Measurements from ENCODE around the gene DNAJC1. TPM values are rescaled to one million over a fixed set of nuclear protein-coding genes. Genes with fewer than 3 reads are reported as not detected.
"Not testable (repeated sequence)": the region's sequence is repeated elsewhere in the genome, so short reads cannot be mapped to it uniquely, and the experiment has no call there.

Gene DNAJC1
- total RNA-seq, 1 donor from 2014 or later: 66.8 TPM

GRCh38 chr10:21870849-21871248, 132.7 kb downstream of the DNAJC1 start:
- no peaks in the 10 kb centered on the region for H3K27me3 ChIP-seq (ENCODE audit: insufficient read depth, low read length)
- Mint-ChIP-seq H3K9me3 (ENCODE audit: unreplicated experiment) (peaks cover 12% of the 10 kb centered on the region), H3K36me3 (ENCODE audit: low read depth, unreplicated experiment) (peaks cover 40% of the 10 kb centered on the region), H3K4me1 (ENCODE audit: low read depth, unreplicated experiment) (no peaks in the 10 kb centered on the region), H3K4me3 (ENCODE audit: unreplicated experiment) (no peak overlapping the region), H3K27ac (ENCODE audit: unreplicated experiment) (no peak overlapping the region), H3K27me3 (ENCODE audit: low read depth, unreplicated experiment) (no peaks in the 10 kb centered on the region)
- FAIRE-seq (no peak), DNase-seq (ENCODE audit: low read depth) (no peak)
- no peaks in the 10 kb centered on the region for H3K4me1 ChIP-seq (ENCODE audit: insufficient read depth, low read length)
- H2AFZ ChIP-seq (ENCODE audit: low read depth, low read length): no peak overlapping the region
- no peak overlapping the region for H3K4me3 ChIP-seq (ENCODE audit: insufficient read depth, low read depth, low read length)
- TF ChIP-seq, protein P1, sequence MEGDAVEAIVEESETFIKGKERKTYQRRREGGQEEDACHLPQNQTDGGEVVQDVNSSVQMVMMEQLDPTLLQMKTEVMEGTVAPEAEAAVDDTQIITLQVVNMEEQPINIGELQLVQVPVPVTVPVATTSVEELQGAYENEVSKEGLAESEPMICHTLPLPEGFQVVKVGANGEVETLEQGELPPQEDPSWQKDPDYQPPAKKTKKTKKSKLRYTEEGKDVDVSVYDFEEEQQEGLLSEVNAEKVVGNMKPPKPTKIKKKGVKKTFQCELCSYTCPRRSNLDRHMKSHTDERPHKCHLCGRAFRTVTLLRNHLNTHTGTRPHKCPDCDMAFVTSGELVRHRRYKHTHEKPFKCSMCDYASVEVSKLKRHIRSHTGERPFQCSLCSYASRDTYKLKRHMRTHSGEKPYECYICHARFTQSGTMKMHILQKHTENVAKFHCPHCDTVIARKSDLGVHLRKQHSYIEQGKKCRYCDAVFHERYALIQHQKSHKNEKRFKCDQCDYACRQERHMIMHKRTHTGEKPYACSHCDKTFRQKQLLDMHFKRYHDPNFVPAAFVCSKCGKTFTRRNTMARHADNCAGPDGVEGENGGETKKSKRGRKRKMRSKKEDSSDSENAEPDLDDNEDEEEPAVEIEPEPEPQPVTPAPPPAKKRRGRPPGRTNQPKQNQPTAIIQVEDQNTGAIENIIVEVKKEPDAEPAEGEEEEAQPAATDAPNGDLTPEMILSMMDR (IDR thresholded peaks at IDR 0.05; ENCODE audit: insufficient read depth, low read depth, low read length): no peak
- TF ChIP-seq EZH2 (IDR thresholded peaks at IDR 0.05; ENCODE audit: insufficient read depth, low read length): no peak
- H3K9me3 ChIP-seq (ENCODE audit: insufficient read depth, low read depth, low read length): no peaks in the 10 kb centered on the region
- no peak overlapping the region for H3K9ac ChIP-seq (ENCODE audit: low read length)
- no peaks in the 10 kb centered on the region for H3K79me2 ChIP-seq (ENCODE audit: insufficient read depth, low read length)
- H3K4me2 ChIP-seq (ENCODE audit: low read length): no peak overlapping the region
- no peak overlapping the region for H3K27ac ChIP-seq (ENCODE audit: low read depth, low read length)
- no peaks in the 10 kb centered on the region for H3K36me3 ChIP-seq (ENCODE audit: insufficient read depth, low read length)
- no peaks in the 10 kb centered on the region for H4K20me1 ChIP-seq (ENCODE audit: insufficient read depth, low read length)

DNA sequence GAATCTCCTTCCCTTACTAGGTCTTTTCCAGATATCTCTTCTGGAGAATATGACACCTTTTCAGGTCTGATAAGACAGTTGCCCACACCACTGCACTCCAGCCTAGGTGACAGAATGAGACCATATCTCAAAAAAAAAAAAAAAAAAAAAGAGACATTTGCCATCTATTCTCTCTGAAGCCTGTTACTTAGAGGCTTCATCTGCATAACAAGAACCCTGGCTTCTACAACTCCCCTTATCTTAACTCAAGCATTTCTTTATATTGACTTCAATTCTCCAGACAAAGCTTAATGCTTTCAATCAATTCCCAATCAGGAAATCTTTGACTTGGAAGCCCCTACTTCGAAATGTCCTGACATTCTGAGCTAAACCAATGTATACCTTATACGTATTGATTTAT, 134.4 kb downstream of the DNAJC1 start:
- H3K4me1 ChIP-seq (ENCODE audit: insufficient read depth, low read length); H3K9ac ChIP-seq (ENCODE audit: low read length); H3K27ac Mint-ChIP-seq (ENCODE audit: unreplicated experiment); H3K4me2 ChIP-seq (ENCODE audit: low read length); H3K79me2 ChIP-seq (ENCODE audit: insufficient read depth, low read length); H3K4me3 ChIP-seq (ENCODE audit: insufficient read depth, low read depth, low read length); H3K4me3 Mint-ChIP-seq (ENCODE audit: unreplicated experiment); H3K36me3 ChIP-seq (ENCODE audit: insufficient read depth, low read length); FAIRE-seq; H3K27me3 ChIP-seq (ENCODE audit: insufficient read depth, low read length); H3K4me1 Mint-ChIP-seq (ENCODE audit: low read depth, unreplicated experiment); H3K27me3 Mint-ChIP-seq (ENCODE audit: low read depth, unreplicated experiment); H3K9me3 ChIP-seq (ENCODE audit: insufficient read depth, low read depth, low read length); H4K20me1 ChIP-seq (ENCODE audit: insufficient read depth, low read length); DNase-seq (ENCODE audit: low read depth); H3K27ac ChIP-seq (ENCODE audit: low read depth, low read length); H2AFZ ChIP-seq (ENCODE audit: low read depth, low read length): not testable (repeated sequence)
- Mint-ChIP-seq H3K36me3 (ENCODE audit: low read depth, unreplicated experiment) (peaks cover 34% of the 10 kb centered on the region), H3K9me3 (ENCODE audit: unreplicated experiment) (peaks cover 12% of the 10 kb centered on the region)

- H3K36me3 Mint-ChIP-seq (ENCODE audit: low read depth, unreplicated experiment): peaks cover 12% of the 10 kb centered on the region
- FAIRE-seq (no peak), DNase-seq (ENCODE audit: low read depth) (peak; percentile 92)
- H3K4me1 Mint-ChIP-seq (ENCODE audit: low read depth, unreplicated experiment): peaks cover 15% of the 10 kb centered on the region
- peak overlapping the region; percentile 6 for H3K4me3 Mint-ChIP-seq (ENCODE audit: unreplicated experiment)
- H3K27ac Mint-ChIP-seq (ENCODE audit: unreplicated experiment): peak overlapping the region; percentile 55
- Histone ChIP-seq H3K9me3 (ENCODE audit: insufficient read depth, low read depth, low read length) (no peaks in the 10 kb centered on the region), H3K9ac (ENCODE audit: low read length) (no peak overlapping the region), H3K4me1 (ENCODE audit: insufficient read depth, low read length) (no peaks in the 10 kb centered on the region), H3K4me2 (ENCODE audit: low read length) (no peak overlapping the region), H3K4me3 (ENCODE audit: insufficient read depth, low read depth, low read length) (no peak overlapping the region), H3K27ac (ENCODE audit: low read depth, low read length) (peak overlapping the region; percentile 14), H3K27me3 (ENCODE audit: insufficient read depth, low read length) (no peaks in the 10 kb centered on the region), H4K20me1 (ENCODE audit: insufficient read depth, low read length) (no peaks in the 10 kb centered on the region), H3K79me2 (ENCODE audit: insufficient read depth, low read length) (no peaks in the 10 kb centered on the region), H2AFZ (ENCODE audit: low read depth, low read length) (no peak overlapping the region), H3K36me3 (ENCODE audit: insufficient read depth, low read length) (no peaks in the 10 kb centered on the region)
- TF ChIP-seq, protein P1 (IDR thresholded peaks at IDR 0.05; ENCODE audit: insufficient read depth, low read depth, low read length): no peak
- TF ChIP-seq EZH2 (IDR thresholded peaks at IDR 0.05; ENCODE audit: insufficient read depth, low read length): no peak
- no peaks in the 10 kb centered on the region for H3K9me3 Mint-ChIP-seq (ENCODE audit: unreplicated experiment)
- no peaks in the 10 kb centered on the region for H3K27me3 Mint-ChIP-seq (ENCODE audit: low read depth, unreplicated experiment)
Observed at GRCh38 chr10:21860718-21861117, 142.8 kb downstream of the DNAJC1 start.

All from astrocyte (in vitro differentiated cells and primary cell).